ENCODE measurements around the gene ADORA2A.
A peak's percentile ranks its signal among the peaks of the same experiment; 100 is the strongest.

Gene ADORA2A

DNA sequence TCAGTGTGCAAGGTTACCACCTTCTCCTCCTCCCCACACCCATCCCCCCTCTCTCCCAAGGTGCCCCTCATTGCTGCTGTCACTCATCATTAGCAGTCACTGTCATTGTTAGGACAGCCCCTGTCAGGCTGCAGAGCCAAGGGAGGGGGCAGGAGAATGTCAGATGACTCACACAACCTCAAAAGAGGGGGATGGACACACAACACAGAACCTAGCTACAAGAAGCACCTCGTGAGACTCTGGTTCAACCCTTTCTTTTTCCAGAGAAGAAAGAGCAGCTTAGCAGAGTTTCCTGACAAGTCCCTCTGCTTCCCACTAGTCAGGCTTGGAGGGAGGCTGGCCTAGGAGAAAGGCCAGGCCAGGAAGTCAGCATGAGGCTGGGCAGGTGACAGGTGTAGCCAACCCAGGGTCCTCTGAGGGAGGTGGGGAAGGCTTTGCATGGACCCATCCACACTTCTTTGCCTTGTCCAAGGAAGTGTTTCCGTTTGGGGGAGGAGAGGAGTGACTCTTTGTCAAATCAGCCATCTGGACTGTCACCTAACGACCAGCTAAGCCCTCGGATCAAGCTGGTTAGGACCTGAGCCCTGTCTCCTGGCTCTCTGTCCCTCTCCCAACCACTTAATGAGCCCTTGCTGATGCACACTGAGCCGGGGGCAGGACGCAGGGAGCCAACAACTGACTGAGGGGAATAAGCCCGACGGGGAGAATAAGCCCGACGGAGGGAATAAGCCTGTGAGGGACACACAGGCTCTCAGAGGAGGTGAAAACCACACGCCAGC lies 18.3 kb downstream of the ADORA2A start:
- DNase-seq (ENCODE audit: insufficient read length, low spot score) (no peak), FAIRE-seq (no peak)

DNA sequence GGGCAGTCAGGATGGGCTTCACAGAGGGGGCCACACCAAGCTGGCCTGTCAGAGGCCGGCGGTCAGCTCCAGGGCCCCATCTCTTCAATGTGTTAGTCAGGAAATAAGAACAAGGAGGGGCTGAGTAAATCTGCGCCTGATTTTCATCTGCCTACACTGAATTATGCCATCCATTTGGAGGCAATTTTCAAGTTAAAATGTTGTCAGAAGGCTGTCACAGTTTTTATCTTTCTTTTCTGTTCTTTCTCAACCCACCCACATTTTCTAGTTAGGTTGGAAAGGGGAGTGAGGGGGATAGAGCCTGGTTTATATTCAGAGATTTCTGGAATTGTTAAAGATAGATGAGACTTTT lies 18.8 kb downstream of the ADORA2A start:
- no peak for FAIRE-seq
- DNase-seq (ENCODE audit: insufficient read length, low spot score): no peak

DNA sequence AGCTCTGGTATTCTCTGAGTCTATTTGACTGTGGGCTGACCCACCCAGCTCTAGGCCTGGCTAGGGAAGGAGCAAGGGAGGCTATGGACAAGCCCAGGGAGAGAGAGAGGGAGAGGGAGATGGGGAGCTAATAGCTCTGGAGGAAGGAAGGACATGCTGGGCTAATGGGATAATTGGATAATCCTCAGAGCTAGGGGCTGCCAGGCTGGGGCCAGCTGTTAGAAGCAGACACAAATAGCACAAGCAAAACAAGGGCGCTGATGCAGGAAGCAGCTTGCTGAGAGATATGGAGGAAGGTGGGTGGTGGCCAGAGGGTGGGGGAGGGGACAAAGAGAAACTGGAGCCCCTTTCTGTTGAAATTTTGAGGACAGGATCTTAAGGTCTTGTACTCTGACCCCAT lies 23.2 kb downstream of the ADORA2A start:
- no peak for FAIRE-seq
- no peak for DNase-seq (ENCODE audit: insufficient read length, low spot score)

DNA sequence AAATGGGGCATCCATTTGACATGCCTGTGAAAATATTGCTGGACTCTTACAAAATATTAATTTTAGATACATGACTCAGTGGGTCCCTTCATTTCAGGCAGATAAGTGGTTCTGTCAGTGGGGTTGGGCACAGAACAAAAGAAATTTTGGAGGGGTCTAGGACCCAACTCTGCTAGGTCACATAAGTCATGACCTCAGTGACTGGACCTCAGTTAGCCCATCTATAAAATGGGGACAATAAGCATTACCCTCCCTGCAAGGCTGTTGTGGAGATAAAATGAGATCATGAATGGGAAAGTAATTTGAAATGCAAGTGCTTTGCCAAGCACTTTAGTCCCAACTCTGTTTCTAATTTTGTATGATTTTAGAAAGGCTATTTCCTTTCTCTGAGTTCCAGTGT lies 23.8 kb downstream of the ADORA2A start:
- DNase-seq (ENCODE audit: insufficient read length, low spot score) (no peak), FAIRE-seq (no peak)

DNA sequence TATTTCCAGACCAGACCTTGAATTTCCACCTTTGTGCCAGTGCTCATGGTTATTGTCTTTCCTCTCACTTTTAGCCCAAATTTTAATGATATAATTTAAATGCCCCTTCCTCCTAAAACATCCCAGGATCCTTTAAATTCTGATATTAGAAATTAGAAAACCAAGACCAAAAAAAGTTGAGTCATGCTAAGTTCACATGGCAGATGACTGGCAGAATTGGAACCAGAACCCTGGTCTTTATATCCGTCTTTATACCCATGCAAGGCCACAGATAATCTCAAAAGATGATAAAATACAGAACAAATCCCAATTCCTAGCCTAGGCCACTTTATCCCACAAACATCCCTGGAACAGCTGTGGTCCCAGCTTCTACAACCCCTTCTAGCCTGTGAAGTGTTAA lies 26.5 kb downstream of the ADORA2A start:
- FAIRE-seq: no peak

DNA sequence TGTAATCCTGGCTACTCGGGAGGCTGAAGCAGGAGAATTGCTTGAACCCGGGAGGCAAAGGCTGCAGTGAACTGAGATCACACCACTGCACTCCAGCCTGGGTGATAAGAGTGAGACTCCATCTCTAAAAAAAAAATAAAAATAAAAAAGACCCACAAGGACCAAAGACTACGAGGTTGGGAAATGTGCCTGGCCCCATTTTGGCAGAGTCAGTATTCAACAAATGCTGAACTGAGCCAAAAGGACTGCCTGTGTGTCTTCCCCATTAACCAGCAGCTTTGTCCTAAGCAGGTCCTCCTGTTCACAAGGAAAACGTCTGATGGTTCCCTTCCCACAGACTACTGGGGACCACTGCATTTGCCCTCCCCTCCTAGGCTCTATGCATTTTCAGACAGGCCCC lies 27.6 kb downstream of the ADORA2A start:
- no peak for DNase-seq (ENCODE audit: insufficient read length, low spot score)
- FAIRE-seq: no peak

More for the DNA sequence above, 26.5 kb downstream of the ADORA2A start:
- DNase-seq (ENCODE audit: insufficient read length, low spot score): no peak

DNA sequence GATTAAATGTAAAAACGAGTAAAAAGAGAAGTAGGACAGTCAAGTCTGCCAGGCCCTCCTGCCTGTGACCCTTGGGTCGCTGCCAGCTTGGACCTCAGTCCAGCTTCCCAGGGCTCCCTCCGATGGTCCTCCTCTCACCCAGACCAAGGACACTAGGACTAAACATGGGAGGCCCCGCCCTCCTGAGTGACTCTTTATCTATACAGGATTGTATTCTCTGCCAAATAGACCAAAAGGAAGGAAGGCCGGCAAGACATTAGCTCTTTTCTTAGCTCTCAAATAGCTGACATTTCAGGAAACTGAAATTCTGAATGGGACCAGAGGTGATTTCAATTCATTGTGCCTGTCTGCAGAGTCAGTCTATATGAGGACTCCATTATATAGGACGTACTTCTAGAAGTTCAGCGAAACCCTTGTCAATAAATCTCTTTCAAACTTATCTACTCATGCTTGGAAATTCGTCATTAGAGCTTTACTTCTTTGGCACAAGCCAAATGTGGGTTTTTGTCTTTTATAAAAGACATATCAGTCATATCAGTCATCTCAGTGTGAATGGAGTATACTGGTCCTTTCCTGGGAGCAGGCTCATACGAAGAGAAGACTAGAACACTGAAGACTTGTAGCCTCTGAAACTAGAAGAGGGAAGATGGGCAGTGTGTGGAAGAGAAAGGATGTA lies 28.5 kb downstream of the ADORA2A start:
- FAIRE-seq (no peak), DNase-seq (ENCODE audit: insufficient read length, low spot score) (no peak)

DNA sequence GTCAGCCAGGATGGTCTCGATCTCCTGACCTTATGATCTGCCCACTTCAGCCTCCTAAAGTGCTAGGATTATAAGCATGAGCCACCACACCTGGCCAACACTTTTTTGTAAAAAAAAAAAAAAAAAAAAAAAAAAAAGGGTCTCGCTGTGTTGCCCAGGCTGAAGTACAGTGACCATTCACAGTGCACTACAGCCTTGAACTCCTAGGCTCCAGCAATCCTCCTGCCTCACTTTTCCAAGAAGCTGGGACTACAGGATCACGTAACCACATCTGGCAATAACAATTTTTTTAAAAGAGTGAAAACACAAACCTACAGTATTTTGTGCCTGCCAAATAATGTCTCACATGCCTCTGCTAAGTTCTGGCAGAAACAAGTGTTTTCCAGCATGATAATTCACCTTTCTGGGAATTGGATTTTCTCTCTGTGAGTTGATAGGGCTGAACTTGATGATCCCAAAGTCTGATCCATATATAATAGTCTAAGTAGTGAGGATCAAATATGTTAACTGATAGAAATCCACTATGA lies 30.6 kb downstream of the ADORA2A start:
- FAIRE-seq (no peak), DNase-seq (ENCODE audit: insufficient read length, low spot score) (no peak)

DNA sequence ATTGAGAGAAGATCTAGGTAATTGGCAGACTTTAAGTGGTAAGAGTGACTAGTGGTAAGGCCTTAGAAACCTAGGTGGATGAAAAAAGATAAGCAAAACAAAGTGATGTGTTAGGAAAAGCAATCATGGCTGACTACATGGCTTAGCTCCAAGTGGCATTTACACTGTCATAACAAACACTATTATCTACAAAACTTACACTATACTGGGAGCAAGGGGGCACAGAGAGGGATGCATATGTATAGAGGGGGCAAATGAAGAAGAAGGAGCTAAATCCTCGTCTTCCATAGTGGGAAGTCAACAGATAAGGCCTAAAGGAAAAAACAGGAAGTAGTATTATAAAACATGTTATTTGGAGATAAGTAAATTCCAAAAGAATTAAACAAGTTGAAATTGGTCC lies 32.5 kb downstream of the ADORA2A start:
- no peak for FAIRE-seq
- DNase-seq (ENCODE audit: insufficient read length, low spot score): no peak

DNA sequence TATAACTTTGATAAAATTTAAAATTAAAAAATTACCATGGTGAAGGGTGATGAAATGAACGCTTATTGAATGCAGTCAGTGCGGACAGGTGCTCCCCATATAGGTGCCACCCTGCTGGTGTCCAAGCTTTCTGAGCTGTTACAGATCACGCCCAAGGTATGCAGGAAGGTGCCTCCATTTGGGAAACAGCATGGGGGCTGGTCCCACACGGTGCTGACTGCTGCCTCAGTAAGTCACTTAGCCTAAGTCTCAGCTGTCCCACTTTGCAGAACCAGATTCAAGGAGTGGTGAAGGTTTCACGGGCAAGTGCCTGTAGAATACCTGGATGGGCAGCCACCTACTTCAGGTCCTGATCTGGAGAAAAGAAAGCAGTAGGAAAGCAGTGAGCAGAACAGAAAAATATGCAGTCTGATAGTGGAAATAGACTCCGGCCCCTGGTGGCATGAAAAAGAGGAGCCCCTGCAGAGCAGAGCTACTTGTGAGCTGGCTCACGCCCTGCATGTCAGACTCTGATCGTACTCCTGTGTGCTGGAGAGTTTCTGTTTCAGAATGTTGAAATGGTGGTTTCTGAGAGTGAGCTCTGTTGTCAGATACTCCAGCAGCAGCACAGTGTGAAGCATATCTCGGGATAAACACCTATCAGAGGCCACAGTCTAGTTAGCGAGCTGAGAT lies 33.2 kb downstream of the ADORA2A start:
- FAIRE-seq (no peak), DNase-seq (ENCODE audit: insufficient read length, low spot score) (no peak)

DNA sequence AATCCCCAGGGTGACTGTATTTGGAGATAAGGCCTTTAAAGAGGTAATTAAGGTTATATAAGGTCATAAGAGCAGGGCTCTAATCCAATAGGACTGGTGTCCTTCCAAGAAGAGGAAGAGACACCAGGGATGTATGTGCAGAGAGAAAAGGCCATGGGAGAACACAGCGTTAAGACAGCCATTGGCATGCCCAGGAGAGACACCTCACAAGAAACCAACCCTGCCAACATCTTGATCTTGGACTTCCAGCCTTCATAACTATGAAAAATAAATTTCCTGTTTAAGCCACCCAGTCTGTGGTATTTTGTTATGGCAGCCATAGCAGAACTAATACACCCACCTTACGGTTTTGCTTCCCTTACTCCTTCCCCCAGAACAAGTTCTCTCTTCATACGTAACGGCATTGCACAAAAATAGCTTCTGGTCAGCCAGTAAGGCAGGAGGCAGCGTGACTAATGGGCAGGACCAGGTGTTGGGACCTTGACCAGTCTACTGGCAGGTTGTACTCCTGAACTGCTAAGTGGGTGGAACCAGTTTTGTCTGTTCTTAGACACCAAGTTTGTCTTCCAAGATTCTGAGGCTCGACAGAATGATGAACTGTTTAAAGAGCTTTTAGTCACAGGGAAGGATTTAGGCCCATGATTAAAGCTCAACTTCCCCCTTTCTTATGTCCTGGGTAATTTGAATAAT lies 35.8 kb downstream of the ADORA2A start:
- DNase-seq (ENCODE audit: insufficient read length, low spot score) (no peak), FAIRE-seq (no peak)

DNA sequence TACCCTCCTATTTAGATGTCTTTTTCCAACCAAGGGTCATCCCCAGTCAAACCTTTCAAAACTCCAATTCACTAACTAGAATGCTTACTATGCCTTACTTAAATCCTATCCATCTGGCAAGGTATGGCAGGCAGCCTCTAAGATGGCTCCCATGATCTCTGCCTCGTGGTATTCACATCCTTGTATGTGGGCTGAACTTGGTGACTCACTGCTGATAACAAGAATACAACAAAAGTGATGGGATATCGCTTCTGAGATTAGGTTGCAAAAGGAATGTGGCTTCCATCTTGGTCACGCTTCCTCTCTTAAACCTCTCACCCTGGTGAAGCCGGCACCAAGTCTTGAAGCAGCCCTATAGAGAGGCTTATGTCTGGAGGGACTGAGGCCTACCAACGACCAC lies 38.2 kb downstream of the ADORA2A start:
- DNase-seq (ENCODE audit: insufficient read length, low spot score): no peak
- no peak for FAIRE-seq

DNA sequence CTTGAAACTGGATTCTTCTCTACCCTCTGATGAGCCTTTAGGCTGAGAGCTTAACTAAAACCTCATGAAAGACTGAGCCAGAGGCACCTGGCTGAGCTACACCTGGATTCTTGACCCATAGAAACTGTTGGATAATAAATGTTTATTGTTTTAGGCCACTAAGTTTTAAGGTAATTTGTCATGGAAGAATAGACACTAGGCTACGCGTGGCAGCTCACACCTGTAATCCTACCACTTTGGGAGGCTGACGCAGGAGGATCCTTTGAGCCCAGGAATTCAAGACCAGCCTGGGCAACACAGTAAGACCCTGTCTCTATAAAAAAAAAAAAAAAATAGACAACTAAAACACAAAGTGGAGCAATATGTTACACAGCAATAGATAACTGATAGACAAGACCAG lies 38.6 kb downstream of the ADORA2A start:
- FAIRE-seq (no peak), DNase-seq (ENCODE audit: insufficient read length, low spot score) (no peak)

DNA sequence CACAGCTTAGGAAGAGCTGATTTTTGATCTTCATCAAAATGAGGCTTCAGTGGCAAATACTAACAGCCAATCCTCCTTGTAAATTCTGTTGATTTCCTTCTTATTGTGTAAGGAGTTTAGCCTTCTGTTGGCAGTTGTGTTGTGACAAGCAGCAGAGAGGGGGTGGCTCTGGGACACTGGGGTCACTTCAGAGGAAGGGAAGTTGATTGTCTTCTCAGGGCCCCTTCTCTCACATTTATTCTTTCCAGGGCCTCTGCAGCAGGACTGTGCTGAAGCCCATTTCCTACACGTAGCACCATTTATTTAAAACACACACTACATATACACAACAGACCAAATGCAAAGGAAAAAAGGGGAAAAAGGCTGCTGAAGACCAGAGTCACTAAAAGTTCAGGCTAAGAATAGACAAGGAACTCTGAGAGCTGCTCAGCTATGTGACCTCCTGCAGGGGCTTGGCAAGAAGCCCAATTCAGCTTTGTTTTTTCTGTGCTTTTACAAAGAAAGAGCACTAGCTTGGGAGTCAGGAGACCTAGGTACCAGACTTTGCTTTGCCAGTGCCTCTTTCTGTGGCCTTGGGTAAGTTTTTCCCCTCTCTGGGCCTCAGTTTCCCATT lies 39.4 kb downstream of the ADORA2A start:
- FAIRE-seq: no peak
- peak; percentile 25 for DNase-seq (ENCODE audit: insufficient read length, low spot score)

DNA sequence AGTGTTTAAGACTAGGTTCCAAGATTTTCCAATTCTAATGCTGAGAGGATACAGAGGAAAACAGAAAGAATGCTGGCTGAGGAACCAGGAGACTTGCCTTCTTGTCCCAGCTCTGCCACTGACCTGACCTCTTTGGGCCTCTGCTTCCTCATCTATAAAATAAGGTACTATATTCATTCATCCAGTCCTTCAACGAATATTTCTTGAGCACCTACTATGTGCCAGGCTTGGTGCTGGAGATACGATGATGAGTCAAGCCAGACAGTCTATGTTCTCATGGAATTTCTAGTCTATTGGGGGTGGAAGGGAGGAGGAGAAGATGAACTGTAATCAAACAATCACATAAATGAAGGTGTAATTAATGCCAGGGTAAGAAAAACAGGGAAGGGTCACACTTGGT lies 39.9 kb downstream of the ADORA2A start:
- FAIRE-seq (no peak), DNase-seq (ENCODE audit: insufficient read length, low spot score) (no peak)

DNA sequence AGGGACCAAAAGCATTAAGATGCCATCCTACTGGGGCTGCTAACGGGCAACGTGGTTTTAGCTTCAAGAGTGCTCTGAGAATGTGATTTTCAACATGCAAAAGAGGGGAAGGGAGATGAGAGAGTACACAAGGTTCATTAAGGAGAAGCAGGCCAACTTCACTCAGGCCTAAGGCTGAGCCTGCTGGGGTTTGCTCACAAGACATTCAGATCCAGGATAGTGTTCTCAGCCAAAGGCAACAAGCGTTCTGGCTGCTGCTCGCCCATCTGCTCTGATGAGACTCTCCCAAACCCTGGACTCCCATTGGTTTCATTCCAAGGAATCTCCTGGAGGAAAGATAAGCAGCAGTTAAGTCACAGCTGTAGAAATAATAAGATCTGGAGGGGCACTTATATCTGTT lies 44.2 kb downstream of the ADORA2A start:
- no peak for DNase-seq (ENCODE audit: insufficient read length, low spot score)
- FAIRE-seq: no peak

DNA sequence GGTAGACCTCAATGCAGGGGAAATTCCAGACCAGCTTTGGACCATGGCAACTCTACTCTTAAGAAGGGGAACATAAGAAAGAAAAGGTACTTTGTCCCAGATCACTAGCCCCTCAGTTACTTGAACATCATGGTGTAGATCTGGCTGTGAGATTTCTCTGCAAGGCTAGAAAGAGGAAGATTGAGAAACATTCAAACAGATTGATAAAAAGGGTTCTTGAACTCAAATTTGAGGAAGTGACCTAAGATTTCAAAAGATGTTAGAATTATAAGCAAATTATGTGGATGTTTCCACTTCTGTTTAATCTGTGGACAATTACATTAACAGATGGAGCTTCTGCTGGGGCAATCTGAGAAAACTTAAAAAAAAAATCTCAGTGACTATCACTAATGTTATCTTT lies 45.9 kb downstream of the ADORA2A start:
- no peak for FAIRE-seq
- no peak for DNase-seq (ENCODE audit: insufficient read length, low spot score)

DNA sequence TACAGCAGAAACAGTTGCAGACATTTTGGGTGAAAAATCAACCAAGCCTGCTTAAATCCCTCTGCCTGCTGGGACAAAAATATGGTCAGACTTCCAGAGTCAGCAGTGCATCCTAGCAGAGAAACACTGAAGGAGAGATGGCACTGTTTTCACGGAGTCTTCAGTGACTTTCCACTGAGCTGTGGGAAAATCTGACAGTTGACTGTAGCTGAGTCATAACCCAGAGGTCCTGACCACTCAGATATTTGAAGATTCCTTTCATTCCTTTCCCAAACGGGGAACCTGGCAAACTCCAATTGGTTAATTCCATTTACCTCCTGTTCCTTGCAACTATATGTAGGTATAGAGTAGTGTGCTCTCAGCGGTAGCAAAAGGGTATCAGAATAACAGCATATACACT lies 46.8 kb downstream of the ADORA2A start:
- FAIRE-seq: no peak

DNA sequence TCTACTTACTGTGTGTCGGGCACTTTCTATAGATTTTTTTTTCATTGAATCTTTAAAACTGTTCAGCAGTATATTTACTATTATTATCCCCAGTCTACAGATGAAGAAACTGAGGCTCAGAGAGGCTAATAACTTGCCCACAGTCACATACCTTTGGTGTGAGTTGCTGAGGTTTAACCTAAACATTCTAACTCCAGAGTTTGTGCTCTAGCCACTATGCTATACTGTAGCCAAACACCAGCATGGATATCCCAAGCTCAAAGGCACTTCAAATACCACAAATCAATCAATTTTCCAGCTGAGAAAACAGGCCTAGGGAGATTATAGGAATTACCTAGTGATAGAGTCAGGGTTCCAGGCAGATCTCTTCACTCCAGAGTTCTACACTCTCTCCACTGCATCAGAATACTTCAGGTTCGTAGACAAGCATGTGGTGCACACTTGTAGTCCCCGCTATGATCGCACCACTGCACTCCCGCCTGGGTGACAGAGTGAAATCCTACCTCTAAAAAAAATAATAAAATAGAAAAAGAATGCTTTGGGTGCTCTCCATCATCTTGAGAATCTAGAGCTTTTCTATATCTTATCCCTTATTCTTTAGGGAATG lies 47.4 kb downstream of the ADORA2A start:
- DNase-seq (ENCODE audit: insufficient read length, low spot score) (no peak), FAIRE-seq (no peak)

More for the DNA sequence above, 46.8 kb downstream of the ADORA2A start:
- peak; percentile 65 for DNase-seq (ENCODE audit: insufficient read length, low spot score)

DNA sequence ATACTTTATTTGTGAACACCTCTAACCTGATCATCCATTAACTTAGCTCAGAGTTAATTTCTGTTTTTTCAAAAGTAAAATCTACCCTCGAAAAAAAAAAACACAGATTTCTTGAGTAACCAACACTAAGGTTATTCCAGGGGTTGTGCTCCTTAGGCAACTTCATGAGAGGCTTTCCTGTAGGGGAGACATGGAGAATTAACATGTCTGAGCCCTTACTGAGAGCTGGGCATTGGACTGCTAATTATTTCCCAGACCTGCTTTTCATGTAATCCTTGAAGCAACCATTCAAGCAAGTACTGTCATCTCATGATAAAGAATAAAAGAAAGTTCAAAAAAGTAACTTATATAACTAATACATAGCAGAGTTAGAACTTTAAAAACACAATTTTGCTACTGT lies 54.2 kb downstream of the ADORA2A start:
- DNase-seq (ENCODE audit: insufficient read length, low spot score) (no peak), FAIRE-seq (no peak)

All from HTR-8/SVneo (cell line).